Measurements from ENCODE around the gene SEMA6A.

Gene SEMA6A

GRCh38 chr5:116449458-116449857 lies 125.2 kb downstream of the SEMA6A start:
- Histone ChIP-seq H3K9ac (ENCODE audit: insufficient read length, low read depth) (no peak overlapping the region), H3K36me3 (ENCODE audit: insufficient read depth, insufficient read length, low read length) (peaks cover 44% of the 10 kb centered on the region), H3K9me3 (ENCODE audit: insufficient read depth, low read length) (no peaks in the 10 kb centered on the region), H3K27me3 (ENCODE audit: insufficient read depth, insufficient read length) (no peaks in the 10 kb centered on the region), H3K4me1 (ENCODE audit: insufficient read depth, insufficient read length) (peaks cover 3% of the 10 kb centered on the region), H3K4me3 (ENCODE audit: insufficient read length, low read depth) (no peak overlapping the region)
- DNase-seq (ENCODE audit: low read depth, low spot score): no peak
- TF ChIP-seq YY1 (IDR thresholded peaks at IDR 0.05; ENCODE audit: insufficient read depth, insufficient read length) (no peak), SUZ12 (IDR thresholded peaks at IDR 0.05; ENCODE audit: extremely low read depth, insufficient read depth, insufficient read length) (no peak), ZNF274 (IDR thresholded peaks at IDR 0.05; ENCODE audit: low read depth, low read length) (no peak)

GRCh38 chr5:116448870-116449427 lies 125.7 kb downstream of the SEMA6A start:
- Histone ChIP-seq H3K4me1 (ENCODE audit: insufficient read depth, insufficient read length) (peaks cover 3% of the 10 kb centered on the region), H3K9ac (ENCODE audit: insufficient read length, low read depth) (no peak overlapping the region), H3K4me3 (ENCODE audit: insufficient read length, low read depth) (no peak overlapping the region), H3K36me3 (ENCODE audit: insufficient read depth, insufficient read length, low read length) (peaks cover 44% of the 10 kb centered on the region), H3K9me3 (ENCODE audit: insufficient read depth, low read length) (no peaks in the 10 kb centered on the region), H3K27me3 (ENCODE audit: insufficient read depth, insufficient read length) (no peaks in the 10 kb centered on the region)
- DNase-seq (ENCODE audit: low read depth, low spot score): no peak
- TF ChIP-seq SUZ12 (IDR thresholded peaks at IDR 0.05; ENCODE audit: extremely low read depth, insufficient read depth, insufficient read length): no peak
- no peak for TF ChIP-seq ZNF274 (IDR thresholded peaks at IDR 0.05; ENCODE audit: low read depth, low read length)
- TF ChIP-seq YY1 (IDR thresholded peaks at IDR 0.05; ENCODE audit: insufficient read depth, insufficient read length): no peak

GRCh38 chr5:116448450-116448849 lies 126.2 kb downstream of the SEMA6A start:
- H3K4me1 ChIP-seq (ENCODE audit: insufficient read depth, insufficient read length): peaks cover 3% of the 10 kb centered on the region
- peaks cover 44% of the 10 kb centered on the region for H3K36me3 ChIP-seq (ENCODE audit: insufficient read depth, insufficient read length, low read length)

GRCh38 chr5:116446356-116447005 lies 128.1 kb downstream of the SEMA6A start:
- TF ChIP-seq SUZ12 (IDR thresholded peaks at IDR 0.05; ENCODE audit: extremely low read depth, insufficient read depth, insufficient read length): no peak
- TF ChIP-seq YY1 (IDR thresholded peaks at IDR 0.05; ENCODE audit: insufficient read depth, insufficient read length): no peak
- TF ChIP-seq ZNF274 (IDR thresholded peaks at IDR 0.05; ENCODE audit: low read depth, low read length): no peak
- H3K36me3 ChIP-seq (ENCODE audit: insufficient read depth, insufficient read length, low read length): peaks cover 41% of the 10 kb centered on the region

More at GRCh38 chr5:116448450-116448849, 126.2 kb downstream of the SEMA6A start:
- H3K27me3 ChIP-seq (ENCODE audit: insufficient read depth, insufficient read length): no peaks in the 10 kb centered on the region
- TF ChIP-seq YY1 (IDR thresholded peaks at IDR 0.05; ENCODE audit: insufficient read depth, insufficient read length) (no peak), SUZ12 (IDR thresholded peaks at IDR 0.05; ENCODE audit: extremely low read depth, insufficient read depth, insufficient read length) (no peak), ZNF274 (IDR thresholded peaks at IDR 0.05; ENCODE audit: low read depth, low read length) (no peak)
- no peak for DNase-seq (ENCODE audit: low read depth, low spot score)
- H3K4me3 ChIP-seq (ENCODE audit: insufficient read length, low read depth): no peak overlapping the region
- no peak overlapping the region for H3K9ac ChIP-seq (ENCODE audit: insufficient read length, low read depth)
- no peaks in the 10 kb centered on the region for H3K9me3 ChIP-seq (ENCODE audit: insufficient read depth, low read length)

GRCh38 chr5:116445311-116445710 lies 129.3 kb downstream of the SEMA6A start:
- H3K36me3 ChIP-seq (ENCODE audit: insufficient read depth, insufficient read length, low read length): peaks cover 33% of the 10 kb centered on the region
- no peak overlapping the region for H3K4me3 ChIP-seq (ENCODE audit: insufficient read length, low read depth)
- peaks cover 8% of the 10 kb centered on the region for H3K27me3 ChIP-seq (ENCODE audit: insufficient read depth, insufficient read length)
- no peak for DNase-seq (ENCODE audit: low read depth, low spot score)
- no peak overlapping the region for H3K9ac ChIP-seq (ENCODE audit: insufficient read length, low read depth)
- H3K4me1 ChIP-seq (ENCODE audit: insufficient read depth, insufficient read length): peaks cover 3% of the 10 kb centered on the region
- H3K9me3 ChIP-seq (ENCODE audit: insufficient read depth, low read length): no peaks in the 10 kb centered on the region
- TF ChIP-seq YY1 (IDR thresholded peaks at IDR 0.05; ENCODE audit: insufficient read depth, insufficient read length): no peak
- no peak for TF ChIP-seq ZNF274 (IDR thresholded peaks at IDR 0.05; ENCODE audit: low read depth, low read length)
- TF ChIP-seq SUZ12 (IDR thresholded peaks at IDR 0.05; ENCODE audit: extremely low read depth, insufficient read depth, insufficient read length): no peak

More at GRCh38 chr5:116446356-116447005, 128.1 kb downstream of the SEMA6A start:
- Histone ChIP-seq H3K9me3 (ENCODE audit: insufficient read depth, low read length) (no peaks in the 10 kb centered on the region), H3K4me1 (ENCODE audit: insufficient read depth, insufficient read length) (peaks cover 3% of the 10 kb centered on the region), H3K9ac (ENCODE audit: insufficient read length, low read depth) (no peak overlapping the region), H3K4me3 (ENCODE audit: insufficient read length, low read depth) (no peak overlapping the region), H3K27me3 (ENCODE audit: insufficient read depth, insufficient read length) (no peaks in the 10 kb centered on the region)
- DNase-seq (ENCODE audit: low read depth, low spot score): no peak

- DNase-seq (ENCODE audit: low read depth, low spot score): no peak
Observed at GRCh38 chr5:116444373-116445295, 130.0 kb downstream of the SEMA6A start.

More at GRCh38 chr5:116444373-116445295, 130.0 kb downstream of the SEMA6A start:
- TF ChIP-seq ZNF274 (IDR thresholded peaks at IDR 0.05; ENCODE audit: low read depth, low read length): no peak
- no peaks in the 10 kb centered on the region for H3K9me3 ChIP-seq (ENCODE audit: insufficient read depth, low read length)
- H3K4me3 ChIP-seq (ENCODE audit: insufficient read length, low read depth): no peak overlapping the region
- H3K27me3 ChIP-seq (ENCODE audit: insufficient read depth, insufficient read length): peaks cover 15% of the 10 kb centered on the region
- peaks cover 3% of the 10 kb centered on the region for H3K4me1 ChIP-seq (ENCODE audit: insufficient read depth, insufficient read length)
- H3K36me3 ChIP-seq (ENCODE audit: insufficient read depth, insufficient read length, low read length): peaks cover 33% of the 10 kb centered on the region
- H3K9ac ChIP-seq (ENCODE audit: insufficient read length, low read depth): no peak overlapping the region
